GM10847 (cell line): ENCODE data around the gene ITCH.

Experiments used
- POLR2A ChIP-seq: IDR thresholded peaks from 2 replicates; pipeline ENCODE4 v1.6.1; 2011; ENCODE audit not compliant: insufficient read length; ENCODE audit errors: extremely low read depth

The ITCH gene

DNA sequence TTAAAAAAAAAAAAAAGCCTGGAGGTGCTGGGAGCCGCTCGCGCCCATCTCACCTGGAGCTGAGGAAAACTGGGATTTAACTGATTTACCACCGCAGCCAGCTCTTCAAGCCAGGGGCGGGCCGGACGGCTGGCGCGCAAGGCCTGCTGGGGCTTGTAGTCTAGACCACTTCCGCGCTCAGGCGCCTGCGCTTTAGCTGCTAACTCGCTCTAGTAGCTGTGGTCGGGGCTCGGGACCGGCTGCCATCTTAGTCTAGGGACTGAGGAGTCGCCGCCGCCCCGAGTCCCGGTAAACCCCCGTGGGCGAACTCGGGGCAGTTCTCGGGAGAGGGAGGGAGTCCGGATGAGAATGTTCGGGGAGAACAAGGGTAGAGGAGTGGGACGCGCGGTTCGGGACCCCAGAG, at the start of gene ITCH:
Gene ITCH, plus strand, starts transcription at position 212 of the 403 bp plus-strand sequence. CDS start 30,539 bp downstream, outside the sequence.
- TF ChIP-seq POLR2A, result peak; percentile 76

DNA sequence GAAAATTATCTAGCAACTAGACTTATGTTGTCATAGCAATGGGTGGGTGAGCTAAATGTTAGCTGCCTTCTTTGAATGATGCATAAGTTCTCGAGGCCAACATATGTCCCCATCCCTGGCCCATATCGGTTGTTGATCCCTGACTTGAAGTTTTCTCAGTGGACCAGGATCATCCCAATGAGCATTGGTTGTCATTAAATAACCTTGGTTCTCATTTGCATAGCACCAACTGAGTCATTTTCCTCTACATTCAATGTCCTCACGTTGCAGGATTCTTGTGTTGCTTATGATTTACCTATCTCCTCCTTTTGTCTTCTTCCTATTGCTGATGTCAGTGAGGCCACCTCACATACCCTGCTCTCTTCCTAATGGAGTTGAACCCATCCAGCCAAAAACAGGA, 47.8 kb upstream of the ITCH start:
- TF ChIP-seq POLR2A, result no peak

DNA sequence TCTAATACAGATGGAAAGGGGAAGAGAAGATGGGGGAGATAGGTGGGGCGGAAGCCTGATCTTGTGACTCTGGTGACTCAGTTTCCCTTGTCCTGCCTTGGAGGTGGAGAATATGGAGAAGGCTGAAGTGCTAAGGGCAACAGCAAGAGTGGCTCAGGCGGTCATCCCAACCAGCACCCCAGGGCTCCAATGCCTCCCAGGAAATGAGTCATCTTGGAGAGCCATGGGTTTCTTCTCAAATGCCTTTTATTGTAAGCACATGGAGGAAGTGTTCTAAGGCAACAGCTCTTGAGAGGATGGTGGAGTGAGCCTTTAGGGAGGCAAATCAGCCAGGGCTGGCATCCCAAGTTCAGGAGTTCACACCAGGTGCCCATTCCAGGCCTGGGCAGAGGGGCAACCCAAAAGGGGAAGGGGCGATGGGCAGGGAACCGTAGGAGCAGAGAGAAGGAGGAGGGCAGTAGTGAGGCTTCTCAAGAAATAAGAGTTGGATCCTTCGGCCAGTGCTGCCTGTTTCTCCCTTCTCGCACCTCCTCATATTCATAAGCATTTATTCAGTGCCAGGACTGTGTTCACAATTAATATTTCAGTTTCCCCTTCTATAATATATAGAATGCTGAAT, 46.8 kb upstream of the ITCH start:
- no peak for TF ChIP-seq POLR2A

DNA sequence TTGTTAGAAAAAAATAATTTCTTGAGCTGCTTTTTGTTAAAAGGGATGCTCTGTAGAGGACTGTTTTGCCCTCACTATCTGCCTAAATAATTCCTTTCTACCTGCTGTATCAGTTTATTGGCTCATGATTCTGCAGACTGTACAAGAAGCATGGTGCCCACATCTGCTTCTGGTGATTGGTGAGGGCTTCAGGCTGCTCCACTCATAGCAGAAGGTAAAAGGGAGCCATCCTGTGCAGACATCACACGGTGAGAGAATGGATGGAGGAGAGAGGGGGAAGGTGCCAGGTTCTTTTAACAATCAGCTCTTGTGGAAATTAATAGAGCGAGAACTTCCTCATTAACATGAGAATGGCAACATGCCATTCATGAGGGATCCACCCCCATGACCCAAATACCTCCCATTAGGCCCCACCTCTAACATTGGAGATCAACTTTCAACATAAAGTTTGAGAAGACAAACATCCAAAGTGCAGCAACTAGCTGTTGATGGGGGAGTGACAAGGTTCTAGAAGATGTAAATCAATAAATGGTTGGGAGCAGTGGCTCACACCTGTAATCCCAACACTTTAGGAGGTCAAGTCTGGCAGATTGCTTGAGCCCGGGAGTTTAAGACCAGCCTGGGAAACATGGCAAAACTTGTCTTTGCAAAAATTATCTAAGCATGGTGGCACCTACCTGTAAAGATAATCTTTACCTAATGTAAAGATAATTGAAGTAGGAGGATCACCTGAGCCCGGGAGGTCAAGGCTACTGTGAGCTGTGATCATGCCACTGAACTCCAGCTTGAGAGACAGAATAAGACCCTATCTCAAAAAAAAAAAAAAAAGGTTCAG, 44.2 kb upstream of the ITCH start:
- no peak for TF ChIP-seq POLR2A

DNA sequence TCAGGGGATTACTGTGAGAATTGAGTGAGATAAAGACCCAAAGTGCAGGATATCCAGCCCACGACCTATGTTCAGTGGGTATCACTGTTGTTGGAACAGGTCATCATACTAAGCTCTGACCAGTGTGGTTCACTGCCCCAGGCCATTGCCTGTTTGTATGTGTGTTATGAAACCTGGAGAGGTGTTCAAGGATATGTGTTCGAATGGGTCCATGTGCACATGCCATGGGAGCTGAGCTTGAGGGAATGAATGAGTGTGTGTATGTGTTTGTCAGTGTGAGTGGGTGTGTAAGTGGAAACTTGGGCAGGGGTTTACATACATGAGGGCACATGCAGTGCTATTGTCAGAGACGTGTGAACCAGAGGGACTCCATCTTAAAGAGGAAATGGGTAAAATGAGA, 42.2 kb upstream of the ITCH start:
- TF ChIP-seq POLR2A, result no peak

DNA sequence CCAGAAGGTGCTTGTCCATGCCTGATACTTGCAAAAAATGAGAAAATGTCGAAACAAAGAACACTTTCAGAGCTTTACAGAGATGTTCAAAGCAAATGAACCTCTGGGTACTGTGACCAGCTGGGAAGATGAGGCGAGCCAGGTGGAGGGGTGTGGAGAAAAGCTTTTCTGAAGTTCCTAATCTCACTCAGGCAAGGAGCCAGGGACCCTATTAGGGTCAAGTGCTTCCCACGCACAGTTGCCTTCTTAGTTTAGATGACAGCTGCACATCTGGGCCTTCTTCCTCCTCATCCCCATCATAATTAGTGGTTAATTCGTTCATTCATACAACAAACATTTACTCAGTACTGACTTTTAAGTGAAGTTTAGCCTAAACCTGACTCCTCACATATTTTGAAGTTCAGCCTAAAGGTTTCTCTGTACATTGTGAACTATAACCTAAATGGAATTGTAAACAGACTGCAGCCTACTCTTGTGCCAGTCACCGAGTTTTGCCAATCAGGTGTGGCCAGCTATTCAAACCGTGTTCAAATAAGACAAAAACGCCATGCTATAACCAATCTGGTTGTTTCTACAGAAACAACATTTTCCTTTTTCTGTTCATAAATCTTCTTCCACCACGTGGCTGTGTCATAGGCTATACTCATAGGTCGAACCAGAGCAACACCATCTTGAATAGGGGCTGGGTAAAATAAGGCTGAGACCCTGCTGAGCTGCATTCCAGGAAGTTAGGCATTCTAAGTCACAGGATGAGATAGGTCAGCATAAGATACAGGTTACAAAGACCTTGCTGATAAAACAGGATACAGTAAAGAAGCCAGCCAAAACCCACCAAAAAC, 40.6 kb upstream of the ITCH start:
- no peak for TF ChIP-seq POLR2A

DNA sequence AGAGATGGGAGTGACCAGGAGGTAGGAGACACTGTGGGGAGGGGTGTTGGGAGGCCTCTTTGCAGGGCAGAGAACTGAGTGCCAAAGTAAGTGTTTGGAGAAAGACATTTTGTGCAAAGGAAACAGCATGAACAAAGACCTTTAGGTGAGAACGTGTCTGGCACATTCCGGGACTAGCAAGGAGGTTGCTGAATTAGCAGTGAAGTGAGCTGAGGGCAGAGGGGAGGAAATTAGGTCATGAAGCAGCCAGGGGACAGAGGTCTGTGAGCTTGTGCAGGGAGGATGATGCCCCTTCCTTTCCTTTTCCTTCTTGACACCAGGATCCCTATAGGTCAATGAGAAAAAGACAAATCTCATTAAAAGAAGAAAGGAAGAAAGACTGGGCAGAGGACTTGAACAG, 38.5 kb upstream of the ITCH start:
- TF ChIP-seq POLR2A, result no peak

DNA sequence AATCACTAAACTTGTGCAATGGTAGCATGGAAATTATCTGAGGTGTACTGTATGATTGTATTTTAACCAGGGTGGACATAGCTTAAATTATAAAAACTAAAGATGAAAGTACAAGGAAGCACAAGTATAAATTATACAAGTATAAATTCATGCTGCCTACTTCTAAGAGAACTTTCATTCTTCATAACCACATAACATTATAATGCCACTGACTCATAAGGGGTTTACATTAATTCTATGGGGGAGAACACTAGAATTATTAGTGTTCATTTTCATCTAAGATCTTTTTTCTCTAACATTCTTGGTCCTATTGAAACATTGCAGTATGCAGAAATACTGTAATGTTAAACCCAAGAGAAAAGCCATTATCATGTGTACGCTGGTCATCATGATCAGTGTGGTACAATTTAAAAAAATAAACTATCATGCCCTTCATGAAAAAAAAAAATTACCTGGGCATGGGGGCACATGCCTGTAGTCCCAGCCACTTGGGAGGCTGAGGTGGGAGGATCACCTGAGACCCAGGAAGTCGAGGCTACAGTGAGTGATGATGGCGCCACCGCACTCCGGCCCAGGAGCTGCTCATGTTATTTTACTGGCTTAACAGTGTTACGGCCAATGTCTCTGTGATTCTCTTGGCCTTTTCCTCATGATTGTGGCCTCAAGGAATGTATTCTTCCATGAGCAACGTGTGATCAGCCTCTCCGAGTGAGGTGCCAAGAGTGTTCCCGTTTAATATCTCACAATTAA, 34.0 kb upstream of the ITCH start:
- no peak for TF ChIP-seq POLR2A

DNA sequence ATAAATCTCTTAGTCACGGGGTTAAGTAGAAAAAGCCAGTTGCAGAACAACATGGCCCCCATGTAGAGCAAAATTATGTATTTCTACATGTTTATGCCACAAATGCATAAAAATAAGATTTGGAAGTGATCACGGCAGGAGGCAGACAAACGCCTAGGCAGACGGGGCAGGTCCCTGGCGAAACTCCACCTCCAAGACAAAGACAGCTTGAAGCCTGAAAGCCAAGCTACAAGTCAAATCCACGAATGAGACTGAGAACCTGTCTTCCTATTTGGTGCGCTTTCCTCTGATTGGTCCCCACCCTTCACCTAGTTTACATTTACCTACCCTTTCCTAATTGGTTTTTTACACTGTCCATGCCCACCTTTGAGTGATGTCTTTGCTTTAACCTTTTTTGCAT, 31.2 kb upstream of the ITCH start:
- no peak for TF ChIP-seq POLR2A

DNA sequence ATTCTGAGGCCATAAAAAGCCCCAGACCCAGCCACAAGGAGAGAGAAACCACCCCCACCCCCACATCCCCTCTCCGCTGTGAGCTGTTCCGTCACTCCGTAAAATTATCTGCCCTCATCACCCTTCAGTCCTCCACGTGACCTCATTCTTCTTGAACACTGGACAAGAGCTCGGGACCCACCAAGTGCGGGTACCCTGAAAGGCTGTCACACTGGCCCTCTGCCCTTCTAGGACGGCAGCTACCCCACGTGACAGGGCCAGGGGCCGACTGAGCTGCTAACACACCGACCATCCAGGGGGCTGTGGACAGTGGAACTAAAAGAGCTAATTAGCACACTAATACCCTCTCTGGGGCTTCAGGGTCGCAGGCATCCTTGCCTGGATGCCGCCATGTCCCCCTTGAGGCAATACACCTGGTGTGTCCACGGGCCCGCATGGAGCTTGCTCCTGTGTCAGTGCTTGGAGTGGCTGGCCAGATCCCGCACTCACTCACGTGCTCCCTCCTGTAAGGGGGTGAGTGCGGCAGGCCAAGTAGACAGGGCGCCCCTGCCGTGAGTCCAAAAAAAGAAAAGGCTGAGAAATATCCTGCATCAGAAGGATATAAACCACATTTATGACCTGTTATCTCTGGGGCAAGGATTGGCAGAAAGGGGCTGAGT, 30.7 kb upstream of the ITCH start:
- no peak for TF ChIP-seq POLR2A

DNA sequence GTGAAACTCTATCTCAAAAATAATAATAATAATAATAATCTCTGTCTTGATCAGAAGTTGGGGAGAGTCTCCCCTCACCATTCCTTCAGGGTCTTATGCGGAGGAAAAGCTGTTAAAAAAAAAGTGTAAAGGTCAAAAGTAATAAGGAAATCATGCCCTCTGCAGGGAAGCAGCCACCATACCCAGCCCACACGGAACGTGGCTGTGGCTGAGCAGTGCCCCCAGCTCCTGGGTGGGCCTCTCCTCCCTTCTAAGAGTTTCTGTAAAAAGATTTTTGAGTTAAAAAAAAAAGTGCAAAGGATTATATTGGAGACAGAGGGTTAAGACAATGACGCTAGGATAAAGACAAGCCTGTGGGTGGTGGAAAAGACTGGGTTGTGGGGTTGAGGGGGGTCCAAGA, 29.3 kb upstream of the ITCH start:
- no peak for TF ChIP-seq POLR2A

DNA sequence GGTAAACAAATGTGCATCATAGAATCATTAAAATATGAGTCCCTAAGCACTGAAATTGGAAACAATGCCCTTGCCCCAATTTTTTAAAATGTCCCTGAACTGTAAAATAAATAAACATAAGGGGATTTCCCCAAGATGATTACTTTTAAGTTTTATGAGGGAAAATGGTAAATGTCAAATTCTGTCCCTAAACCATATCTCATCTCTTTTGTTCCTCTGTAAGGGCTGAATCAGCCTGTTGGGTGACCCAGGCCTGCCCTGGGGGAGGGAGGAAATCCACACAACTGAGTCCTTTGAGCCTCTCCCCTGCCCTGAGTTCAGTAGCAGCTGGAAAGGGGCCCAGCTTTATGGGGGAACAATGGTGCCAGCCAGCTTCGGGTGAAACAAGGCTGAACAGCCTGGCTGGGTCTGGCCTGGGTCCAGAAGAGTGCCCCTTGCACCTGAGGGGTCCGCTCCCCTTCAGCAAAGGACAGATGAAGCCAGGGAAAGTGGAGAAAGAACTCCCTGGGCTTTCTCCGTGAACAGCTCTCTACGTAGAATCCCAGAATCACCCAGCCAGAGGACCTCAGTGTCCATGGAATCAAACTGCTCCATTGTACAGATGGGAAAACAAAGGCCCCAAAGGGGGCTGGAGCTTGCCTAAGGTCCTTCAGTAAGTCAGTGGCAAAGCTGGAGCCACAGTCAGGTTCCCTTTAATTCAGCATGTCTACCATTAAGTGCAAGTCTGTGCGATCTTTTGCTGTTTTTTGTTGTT, 28.2 kb upstream of the ITCH start:
- no peak for TF ChIP-seq POLR2A

DNA sequence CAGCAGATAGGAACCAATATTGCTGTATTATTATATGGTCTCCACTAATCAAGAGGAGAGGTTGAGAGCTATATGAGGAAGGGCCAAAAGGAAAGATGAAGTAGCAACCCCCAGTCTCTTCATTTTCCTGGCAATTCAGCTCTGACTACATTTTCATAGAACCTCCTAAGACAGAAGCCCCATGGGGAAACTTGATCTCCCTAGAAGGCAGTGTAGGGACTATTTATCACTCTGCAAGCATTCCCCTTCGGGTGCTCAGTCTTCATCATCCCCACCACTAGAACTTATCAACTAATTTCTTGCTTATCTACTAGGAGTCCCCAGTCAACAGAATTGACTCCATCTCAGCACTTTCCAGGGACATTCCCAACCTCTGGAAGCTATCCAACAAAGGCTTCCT, 25.5 kb upstream of the ITCH start:
- no peak for TF ChIP-seq POLR2A

DNA sequence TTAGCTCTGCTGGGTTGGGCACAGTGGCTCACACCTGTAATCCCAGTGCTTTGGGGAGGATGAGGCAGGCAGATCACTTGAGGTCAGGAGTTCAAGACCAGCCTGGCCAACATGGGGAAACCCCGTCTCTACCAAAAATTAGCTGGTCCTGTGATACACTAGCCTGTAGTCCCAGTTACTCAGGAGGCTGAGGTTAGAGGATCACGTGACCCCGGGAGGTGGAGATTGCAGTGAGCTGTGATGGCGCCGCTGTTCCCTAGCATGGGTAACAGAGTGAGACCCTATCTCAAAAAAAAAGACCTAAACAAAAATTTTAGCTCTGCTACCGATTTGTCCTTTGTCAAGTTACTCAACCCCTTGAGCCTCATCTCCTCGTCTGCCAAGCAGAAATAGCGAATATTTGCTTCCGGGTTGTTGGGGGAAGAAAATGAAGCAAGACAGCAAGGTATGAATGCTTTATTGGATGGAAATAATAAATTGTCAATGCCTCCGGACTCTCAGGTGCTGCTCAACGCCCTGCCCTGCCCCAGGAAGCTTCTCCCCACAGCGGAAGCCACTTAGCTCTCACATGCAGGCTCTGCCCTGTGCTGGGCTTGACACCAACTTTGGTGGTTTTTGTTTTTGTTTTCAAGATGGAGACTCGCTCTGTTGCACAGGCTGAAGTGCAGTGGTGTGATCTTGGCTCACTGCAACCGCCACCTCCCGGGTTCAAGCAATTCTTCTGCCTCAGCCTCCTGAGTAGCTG, 24.9 kb upstream of the ITCH start:
- TF ChIP-seq POLR2A, result no peak
